ENCODE measurements around the gene ZNF366. TPM values are rescaled to one million over a fixed set of nuclear protein-coding genes. Genes with fewer than 3 reads are reported as not detected.

Gene ZNF366
- total and polyA plus RNA-seq, 2 experiments from 2014 or later, result not detected

- H3K27ac ChIP-seq, result no peak overlapping the region
- H3K4me1 ChIP-seq (ENCODE audit: low read depth), result peaks cover 5% of the 10 kb centered on the region
- DNase-seq (ENCODE audit: low read depth in 1 of 2, low spot score in 1 of 2), result no peak
- H3K4me3 ChIP-seq, result no peak overlapping the region
- no peaks in the 10 kb centered on the region for H3K36me3 ChIP-seq
- H3K9me3 ChIP-seq (ENCODE audit: low read depth), result no peaks in the 10 kb centered on the region
- no peak for TF ChIP-seq CTCF (IDR thresholded peaks at IDR 0.05; ENCODE audit: low read depth, low read length)
- no peaks in the 10 kb centered on the region for H3K27me3 ChIP-seq
These were observed 67.0 kb downstream of the ZNF366 start for GRCh38 chr5:72440207-72440638.

- Histone ChIP-seq H3K4me3 (no peak overlapping the region), H3K9me3 (ENCODE audit: low read depth) (no peaks in the 10 kb centered on the region), H3K27me3 (no peaks in the 10 kb centered on the region), H3K36me3 (no peaks in the 10 kb centered on the region), H3K27ac (no peak overlapping the region), H3K4me1 (ENCODE audit: low read depth) (peaks cover 5% of the 10 kb centered on the region)
- DNase-seq (ENCODE audit: low read depth in 1 of 2, low spot score in 1 of 2), result no peak
- TF ChIP-seq CTCF (IDR thresholded peaks at IDR 0.05; ENCODE audit: low read depth, low read length), result no peak
These were observed 68.0 kb downstream of the ZNF366 start for GRCh38 chr5:72439192-72439591.

GRCh38 chr5:72438141-72438540, 69.1 kb downstream of the ZNF366 start:
- TF ChIP-seq CTCF (IDR thresholded peaks at IDR 0.05; ENCODE audit: low read depth, low read length), result no peak
- Histone ChIP-seq H3K27ac (no peak overlapping the region), H3K9me3 (ENCODE audit: low read depth) (no peaks in the 10 kb centered on the region), H3K4me1 (ENCODE audit: low read depth) (peaks cover 5% of the 10 kb centered on the region), H3K27me3 (no peaks in the 10 kb centered on the region), H3K4me3 (no peak overlapping the region), H3K36me3 (no peaks in the 10 kb centered on the region)
- no peak for DNase-seq (ENCODE audit: low read depth in 1 of 2, low spot score in 1 of 2)

- no peak overlapping the region for H3K4me3 ChIP-seq
- peak in 1 of 2 donors; percentile 54 for DNase-seq (ENCODE audit: low read depth in 1 of 2, low spot score in 1 of 2)
- no peaks in the 10 kb centered on the region for H3K27me3 ChIP-seq
- H3K9me3 ChIP-seq (ENCODE audit: low read depth), result no peaks in the 10 kb centered on the region
- no peak overlapping the region for H3K27ac ChIP-seq
- H3K36me3 ChIP-seq, result no peaks in the 10 kb centered on the region
- H3K4me1 ChIP-seq (ENCODE audit: low read depth), result peaks cover under 1% of the 10 kb centered on the region
- no peak for TF ChIP-seq CTCF (IDR thresholded peaks at IDR 0.05; ENCODE audit: low read depth, low read length)
These were observed 70.3 kb downstream of the ZNF366 start for GRCh38 chr5:72436796-72437471.

GRCh38 chr5:72434781-72435437, 72.3 kb downstream of the ZNF366 start:
- Histone ChIP-seq H3K36me3 (no peaks in the 10 kb centered on the region), H3K27me3 (no peaks in the 10 kb centered on the region), H3K9me3 (ENCODE audit: low read depth) (no peaks in the 10 kb centered on the region), H3K4me1 (ENCODE audit: low read depth) (peaks cover 1% of the 10 kb centered on the region), H3K4me3 (no peak overlapping the region), H3K27ac (no peak overlapping the region)
- peak in 1 of 2 donors; percentile 28 for DNase-seq (ENCODE audit: low read depth in 1 of 2, low spot score in 1 of 2)
- TF ChIP-seq CTCF (IDR thresholded peaks at IDR 0.05; ENCODE audit: low read depth, low read length), result no peak
